OCI-LY3 (cell line): Measurements from ENCODE around the gene ZNF775.

Experiments used
- H2AFZ ChIP-seq: fragments of 200-600, 300-600 bp; shearing (Covaris generic); 2 replicates; pipeline ENCODE4 v1.6.0; 2014; ENCODE audit warnings: antibody characterized with exemption, low read depth, low read length
- H3K27ac ChIP-seq: fragments of 200-600, 300-600 bp; sonication (generic); 2 replicates; pipeline ENCODE4 v1.5.1; 2014; ENCODE audit warnings: mild to moderate bottlenecking, low read length, moderate library complexity, mixed read lengths
- H3K27me3 ChIP-seq: fragments of 200-600, 300-600 bp; sonication (generic); 2 replicates; pipeline ENCODE4 v1.6.1; 2014; ENCODE audit warnings: low read depth, low read length, mixed read lengths
- H3K36me3 ChIP-seq: fragments of 200-600, 300-600 bp; sonication (generic); replicated peaks from 2 replicates; pipeline ENCODE3; 2014; ENCODE audit warnings: low read depth, low read length, mixed read lengths
- H3K4me1 ChIP-seq: fragments of 300-600, 200-600 bp; sonication (generic); 2 replicates; pipeline ENCODE4 v1.6.1; 2014; ENCODE audit warnings: low read length, mixed read lengths
- H3K4me2 ChIP-seq: fragments of 200-600, 300-600 bp; sonication (generic); 2 replicates; pipeline ENCODE4 v1.6.1; 2014; ENCODE audit warnings: low read length, mixed read lengths
- H3K4me3 ChIP-seq: fragments of 300-600, 200-600 bp; sonication (generic); 2 replicates; pipeline ENCODE4 v1.5.1; 2014; ENCODE audit warnings: antibody characterized with exemption, mild to moderate bottlenecking, low read length, moderate library complexity
- H3K79me2 ChIP-seq: fragments of 300-600, 200-600 bp; shearing (Covaris generic); 2 replicates; pipeline ENCODE4 v1.6.1; 2014; ENCODE audit warnings: mild to moderate bottlenecking, low read length, mixed read lengths
- H3K9ac ChIP-seq: fragments of 300-600, 200-600 bp; shearing (Covaris generic); 2 replicates; pipeline ENCODE4 v1.6.0; 2014; ENCODE audit warnings: mild to moderate bottlenecking, low read length, moderate library complexity
- H3K9me3 ChIP-seq: fragments of 200-600, 300-600 bp; shearing (Covaris generic); 2 replicates; pipeline ENCODE4 v1.6.1; 2014; ENCODE audit warnings: low read length, mixed read lengths; ENCODE audit not compliant: insufficient read depth
- H4K20me1 ChIP-seq: fragments of 200-600, 300-600 bp; sonication (generic); 2 replicates; pipeline ENCODE4 v1.6.1; 2016; ENCODE audit warnings: low read length, mixed read lengths; ENCODE audit not compliant: insufficient read depth
- EZH2phosphoT487 ChIP-seq: fragments of 200-600 bp; shearing (Covaris generic); IDR thresholded peaks from 2 replicates; pipeline ENCODE4 v1.6.1; 2018; ENCODE audit warnings: antibody characterized with exemption, mixed run types, low read depth
- TF ChIP-seq, protein P1 (sequence below): fragments of 200-600, 300-600 bp; sonication (generic); IDR thresholded peaks from 2 replicates; pipeline ENCODE4 v1.5.1; 2014; ENCODE audit warnings: antibody characterized with exemption, low read length, low read depth

ZNF775 gene

GRCh38 chr7:150446288-150446938 lies 67.3 kb downstream of the ZNF775 start:
- no peak overlapping the region for H3K27ac ChIP-seq
- no peak overlapping the region for H3K4me2 ChIP-seq

More at GRCh38 chr7:150446288-150446938, 67.3 kb downstream of the ZNF775 start:
- Histone ChIP-seq H4K20me1 (no peaks in the 10 kb centered on the region), H3K36me3 (no peaks in the 10 kb centered on the region), H3K9ac (no peak overlapping the region), H3K4me3 (no peak overlapping the region), H3K4me1 (peaks cover 13% of the 10 kb centered on the region), H3K27me3 (peaks cover 14% of the 10 kb centered on the region), H3K9me3 (peaks cover 5% of the 10 kb centered on the region), H2AFZ (no peak overlapping the region), H3K79me2 (no peaks in the 10 kb centered on the region)
- TF ChIP-seq, protein P1, sequence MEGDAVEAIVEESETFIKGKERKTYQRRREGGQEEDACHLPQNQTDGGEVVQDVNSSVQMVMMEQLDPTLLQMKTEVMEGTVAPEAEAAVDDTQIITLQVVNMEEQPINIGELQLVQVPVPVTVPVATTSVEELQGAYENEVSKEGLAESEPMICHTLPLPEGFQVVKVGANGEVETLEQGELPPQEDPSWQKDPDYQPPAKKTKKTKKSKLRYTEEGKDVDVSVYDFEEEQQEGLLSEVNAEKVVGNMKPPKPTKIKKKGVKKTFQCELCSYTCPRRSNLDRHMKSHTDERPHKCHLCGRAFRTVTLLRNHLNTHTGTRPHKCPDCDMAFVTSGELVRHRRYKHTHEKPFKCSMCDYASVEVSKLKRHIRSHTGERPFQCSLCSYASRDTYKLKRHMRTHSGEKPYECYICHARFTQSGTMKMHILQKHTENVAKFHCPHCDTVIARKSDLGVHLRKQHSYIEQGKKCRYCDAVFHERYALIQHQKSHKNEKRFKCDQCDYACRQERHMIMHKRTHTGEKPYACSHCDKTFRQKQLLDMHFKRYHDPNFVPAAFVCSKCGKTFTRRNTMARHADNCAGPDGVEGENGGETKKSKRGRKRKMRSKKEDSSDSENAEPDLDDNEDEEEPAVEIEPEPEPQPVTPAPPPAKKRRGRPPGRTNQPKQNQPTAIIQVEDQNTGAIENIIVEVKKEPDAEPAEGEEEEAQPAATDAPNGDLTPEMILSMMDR = no peak
- TF ChIP-seq EZH2phosphoT487 = no peak
